ENCODE data around the gene EXOC7.

The EXOC7 gene, protein sequence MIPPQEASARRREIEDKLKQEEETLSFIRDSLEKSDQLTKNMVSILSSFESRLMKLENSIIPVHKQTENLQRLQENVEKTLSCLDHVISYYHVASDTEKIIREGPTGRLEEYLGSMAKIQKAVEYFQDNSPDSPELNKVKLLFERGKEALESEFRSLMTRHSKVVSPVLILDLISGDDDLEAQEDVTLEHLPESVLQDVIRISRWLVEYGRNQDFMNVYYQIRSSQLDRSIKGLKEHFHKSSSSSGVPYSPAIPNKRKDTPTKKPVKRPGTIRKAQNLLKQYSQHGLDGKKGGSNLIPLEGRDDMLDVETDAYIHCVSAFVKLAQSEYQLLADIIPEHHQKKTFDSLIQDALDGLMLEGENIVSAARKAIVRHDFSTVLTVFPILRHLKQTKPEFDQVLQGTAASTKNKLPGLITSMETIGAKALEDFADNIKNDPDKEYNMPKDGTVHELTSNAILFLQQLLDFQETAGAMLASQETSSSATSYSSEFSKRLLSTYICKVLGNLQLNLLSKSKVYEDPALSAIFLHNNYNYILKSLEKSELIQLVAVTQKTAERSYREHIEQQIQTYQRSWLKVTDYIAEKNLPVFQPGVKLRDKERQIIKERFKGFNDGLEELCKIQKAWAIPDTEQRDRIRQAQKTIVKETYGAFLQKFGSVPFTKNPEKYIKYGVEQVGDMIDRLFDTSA

DNA sequence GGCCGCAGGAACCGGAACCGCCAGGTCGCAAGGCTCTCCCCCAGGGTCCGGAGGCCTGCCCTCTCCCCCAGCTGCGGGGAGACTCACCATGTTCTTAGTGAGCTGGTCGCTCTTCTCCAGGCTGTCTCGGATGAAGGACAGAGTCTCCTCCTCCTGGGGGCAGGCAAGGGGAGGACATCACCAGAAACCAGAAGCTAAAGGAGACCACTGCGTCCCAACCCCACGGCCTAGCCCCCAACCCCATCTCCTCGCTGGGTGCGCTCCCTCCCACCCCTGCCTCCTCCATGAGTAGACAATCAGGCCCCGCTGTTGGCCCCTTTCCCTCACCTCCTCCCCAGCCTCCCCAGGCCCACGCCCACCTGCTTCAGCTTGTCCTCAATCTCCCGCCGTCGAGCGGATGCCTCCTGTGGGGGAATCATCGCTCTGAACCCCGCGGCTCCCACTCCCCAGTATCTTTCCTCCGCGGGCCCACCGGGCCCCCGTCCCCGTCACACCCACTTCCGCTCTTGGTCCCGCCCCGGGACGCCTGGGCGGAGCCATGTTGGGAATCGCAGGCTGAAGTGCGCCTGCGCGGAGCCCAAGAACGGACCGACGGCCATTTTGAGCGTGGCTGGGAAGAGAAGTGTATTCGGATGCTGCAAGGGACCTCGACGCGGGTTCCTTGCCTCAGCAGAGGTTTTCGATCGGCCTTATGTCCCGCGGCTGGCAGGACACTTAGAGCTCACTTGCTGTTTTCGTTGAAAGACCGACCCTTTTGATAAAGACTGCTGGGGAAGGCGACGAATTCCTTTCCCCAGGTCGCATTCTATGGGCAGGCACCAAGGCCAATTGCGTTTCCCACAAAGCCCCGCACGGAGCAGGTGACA is at the start of gene EXOC7:
Gene EXOC7 (minus strand): TSS at position 514 of the 866 bp plus-strand sequence. CDS start 95 bp downstream, at position 419.
- peak; percentile 42 for DNase-seq (ENCODE audit: low read depth)

DNA sequence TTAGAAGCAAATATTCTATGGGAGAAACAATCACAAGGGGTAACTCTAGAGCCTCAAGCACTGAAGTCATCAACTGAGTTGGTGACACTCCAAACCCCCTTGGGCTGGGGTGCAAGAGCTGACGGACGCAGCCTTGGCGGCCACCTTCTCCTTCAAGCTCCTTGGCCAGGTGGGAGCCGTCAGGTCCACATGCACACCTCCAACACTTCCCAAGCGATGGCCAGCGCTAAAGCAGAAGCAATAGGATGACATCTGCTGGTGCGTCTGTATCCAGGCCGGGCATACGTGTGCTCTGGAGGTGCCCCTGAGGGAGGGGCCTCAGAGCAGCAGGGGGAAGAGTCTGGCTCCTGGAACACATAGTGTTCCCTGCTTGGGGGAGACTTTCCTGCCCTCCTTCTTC is 49.6 kb upstream of the EXOC7 start:
- no peak for DNase-seq (ENCODE audit: low read depth)

DNA sequence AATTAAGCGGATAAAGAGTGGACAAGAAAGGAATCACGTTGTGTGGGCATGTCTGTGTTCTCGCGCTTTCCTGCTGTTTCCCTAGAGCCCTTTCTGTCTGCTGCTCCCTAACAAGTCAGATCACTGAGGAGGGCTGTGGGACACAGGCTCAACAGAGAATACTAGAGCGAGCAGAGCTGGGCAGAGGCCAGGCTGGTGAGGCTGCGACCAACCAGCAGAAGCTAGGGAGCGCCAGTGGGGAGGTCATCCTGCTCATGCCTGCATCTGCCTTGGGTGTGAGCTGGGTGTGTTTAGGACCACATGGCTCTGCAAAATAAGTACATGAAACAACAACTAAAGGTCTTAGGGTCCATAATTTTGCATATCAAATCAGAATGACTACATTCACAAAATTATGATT is 49.0 kb upstream of the EXOC7 start:
- no peak for DNase-seq (ENCODE audit: low read depth)

DNA sequence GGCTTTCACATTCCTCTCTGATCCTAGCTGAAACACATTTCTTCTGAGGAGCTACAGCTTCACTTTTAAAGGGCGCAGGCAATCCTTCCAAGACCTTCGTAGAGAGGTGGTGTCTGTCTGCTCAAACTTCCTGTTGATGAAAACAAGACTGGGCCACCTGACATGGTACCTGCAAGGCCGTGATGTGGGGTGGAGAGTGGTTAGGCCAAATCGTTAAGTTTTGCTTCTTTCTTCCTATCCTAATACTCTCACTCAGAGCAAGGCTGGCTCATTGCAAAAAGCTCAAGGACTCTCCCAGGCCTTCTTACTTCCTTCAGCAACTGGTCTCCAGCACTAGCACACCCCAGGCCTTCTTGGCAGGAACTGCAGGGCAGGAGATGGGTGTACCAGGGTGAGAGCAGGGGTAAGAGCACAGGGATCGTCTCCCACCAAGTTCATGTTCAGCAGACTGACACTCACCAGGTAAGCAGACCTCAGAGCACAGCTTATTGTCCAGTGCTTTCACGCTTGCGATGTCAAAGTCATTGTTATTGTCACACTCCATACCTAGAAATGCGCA is 48.4 kb upstream of the EXOC7 start:
- DNase-seq (ENCODE audit: low read depth), result no peak

DNA sequence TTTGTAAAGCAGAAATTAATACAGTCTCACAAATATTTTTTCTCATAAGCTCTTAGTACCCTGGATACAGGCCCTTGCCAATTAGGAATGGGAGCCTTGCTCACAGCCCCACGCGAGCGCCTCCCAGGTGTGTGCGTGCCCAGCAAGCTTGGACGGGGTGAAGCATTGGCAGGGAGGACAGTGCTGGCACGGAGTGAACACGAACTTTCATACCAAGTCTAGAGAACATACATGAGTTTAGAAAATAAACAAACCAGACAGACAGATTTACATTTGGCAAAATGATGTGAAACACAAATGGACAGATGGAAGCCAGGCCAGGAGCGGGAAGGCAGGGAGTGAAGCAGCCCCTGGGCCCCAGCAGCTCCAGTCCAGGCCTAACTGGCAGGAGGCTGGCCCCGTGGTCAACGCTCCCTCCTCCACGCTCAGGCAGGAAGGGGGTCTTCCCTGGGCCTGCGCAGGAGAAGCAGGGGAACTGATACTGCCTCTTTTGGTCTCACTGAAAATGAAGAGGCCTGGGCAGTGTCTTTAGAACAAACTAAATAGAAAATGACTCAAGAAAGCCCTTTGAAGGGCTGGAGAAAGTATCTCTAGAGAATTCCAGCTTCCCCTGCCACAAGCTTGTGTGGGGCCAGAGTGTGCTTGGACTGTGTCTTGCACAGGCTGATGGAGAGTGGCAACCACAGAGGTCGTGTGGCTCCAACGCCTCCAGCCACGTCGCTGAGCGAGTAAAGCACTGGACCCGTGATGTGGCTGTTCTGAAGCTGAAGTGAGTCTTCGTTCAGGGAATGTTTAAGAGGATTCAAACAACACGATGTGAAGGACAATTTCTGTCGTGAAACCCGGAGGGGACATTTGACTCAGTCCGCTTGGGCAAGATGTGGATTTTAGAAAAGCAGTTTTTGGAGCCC is 47.4 kb upstream of the EXOC7 start:
- DNase-seq (ENCODE audit: low read depth), result no peak

DNA sequence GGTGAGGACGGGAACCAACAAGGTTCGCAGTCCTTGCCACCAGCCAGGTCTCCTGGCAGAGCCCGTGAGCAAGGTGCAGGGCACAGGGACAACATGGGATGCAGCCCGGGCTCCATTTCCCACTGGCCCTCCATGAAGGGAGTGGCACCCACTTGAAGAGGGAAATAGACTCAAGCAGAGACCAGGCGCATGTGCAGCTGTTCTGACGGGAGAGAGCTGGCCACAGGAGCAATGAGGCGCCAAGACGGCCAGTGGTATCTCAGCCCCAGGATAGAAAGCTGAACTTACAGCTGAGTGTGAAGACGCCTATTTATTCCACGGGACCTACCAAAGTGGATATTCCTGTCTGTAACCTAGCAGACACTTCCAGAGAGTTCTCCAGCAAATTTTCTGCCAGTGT is 45.6 kb upstream of the EXOC7 start:
- no peak for DNase-seq (ENCODE audit: low read depth)

DNA sequence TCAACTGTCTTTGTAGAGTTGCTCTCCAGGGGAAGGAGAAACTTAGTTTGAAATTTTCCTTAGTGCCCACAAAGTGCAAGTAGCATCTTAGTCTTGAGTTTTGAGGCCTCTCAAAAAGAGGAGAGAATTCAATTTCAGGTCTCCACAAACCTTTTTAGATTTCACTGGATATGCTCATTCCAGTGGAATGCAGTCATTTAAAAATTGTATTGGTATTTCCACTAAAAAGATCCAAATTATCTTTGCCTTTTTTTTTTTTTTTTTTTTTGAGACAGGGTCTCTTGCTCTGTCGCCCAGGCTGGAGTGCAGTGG is 44.4 kb upstream of the EXOC7 start:
- DNase-seq (ENCODE audit: low read depth), result no peak

DNA sequence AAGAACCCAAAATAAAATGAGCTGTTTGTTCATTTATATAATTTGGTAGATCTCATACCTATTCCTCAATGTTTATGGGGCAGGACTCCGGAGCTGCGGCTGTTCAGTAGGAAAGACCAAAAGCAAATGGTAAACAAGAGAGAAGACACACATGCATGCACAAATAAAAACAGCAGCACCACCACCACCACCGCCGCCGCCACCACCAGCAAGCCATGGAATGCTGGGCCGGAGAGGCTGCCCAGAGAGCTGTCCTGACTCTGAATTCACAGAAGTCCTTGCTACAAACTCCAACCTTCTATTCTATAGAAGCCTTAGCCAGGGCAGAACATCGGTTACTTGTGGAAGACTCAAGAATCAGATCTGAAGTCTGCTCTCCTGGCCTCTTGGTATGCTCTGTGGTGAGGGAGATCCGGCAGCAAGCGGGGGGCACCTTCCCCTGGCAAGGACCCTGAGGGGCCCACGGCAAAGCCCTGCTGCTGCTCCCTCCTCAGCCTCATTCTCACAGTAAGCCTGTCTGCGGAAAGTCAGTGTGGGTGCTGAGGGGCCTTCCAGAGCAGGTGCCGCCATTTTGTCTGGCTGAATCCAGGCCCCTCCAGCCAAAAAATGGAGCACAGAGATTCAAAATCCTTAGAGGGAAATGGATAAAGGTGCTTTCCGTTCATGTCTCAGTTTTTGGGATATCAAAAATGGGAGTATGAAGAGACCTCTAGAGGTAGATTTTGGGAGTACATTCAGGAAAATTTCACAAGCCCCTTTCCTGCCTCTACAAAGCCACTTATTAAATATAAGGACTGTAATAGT is 43.8 kb upstream of the EXOC7 start:
- no peak for DNase-seq (ENCODE audit: low read depth)

DNA sequence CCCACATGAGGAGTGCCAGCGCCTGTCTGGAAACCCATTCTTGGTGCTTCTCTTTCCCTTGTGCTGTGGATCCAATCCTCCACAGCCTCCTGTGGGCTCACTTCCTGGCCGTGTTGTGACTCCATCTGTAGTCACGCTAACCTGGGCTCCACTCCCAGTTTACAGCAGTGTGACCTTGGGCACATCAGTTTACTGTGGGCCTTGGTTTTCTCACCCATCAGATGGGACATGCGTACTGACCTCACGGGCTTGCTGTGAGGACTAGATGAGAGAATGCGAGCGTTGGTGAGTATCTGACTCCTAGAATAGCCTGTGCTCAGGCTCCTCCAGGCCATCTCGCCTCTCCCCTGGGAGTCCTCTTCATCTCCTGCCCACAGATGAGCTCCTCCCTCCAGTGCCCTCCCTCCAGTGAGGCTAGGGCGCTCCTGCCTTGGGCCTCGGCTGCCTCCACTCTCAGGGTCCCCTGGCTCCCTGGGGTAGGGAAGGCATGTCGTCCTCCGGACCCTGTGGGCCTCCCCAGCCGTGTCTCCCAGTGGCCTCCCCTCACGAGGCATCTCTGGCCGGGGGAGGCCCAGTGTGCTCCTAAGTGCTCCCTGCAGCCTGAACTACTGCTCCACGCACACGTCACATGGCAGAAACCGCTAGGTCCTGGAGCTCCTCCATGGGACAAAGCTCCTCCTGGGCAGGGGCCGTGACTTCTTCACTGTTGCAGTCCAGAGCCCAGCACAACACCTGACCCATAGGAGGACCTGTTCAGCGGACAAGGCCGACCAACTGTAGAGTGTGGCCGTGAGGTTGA is 42.7 kb upstream of the EXOC7 start:
- DNase-seq (ENCODE audit: low read depth), result no peak

DNA sequence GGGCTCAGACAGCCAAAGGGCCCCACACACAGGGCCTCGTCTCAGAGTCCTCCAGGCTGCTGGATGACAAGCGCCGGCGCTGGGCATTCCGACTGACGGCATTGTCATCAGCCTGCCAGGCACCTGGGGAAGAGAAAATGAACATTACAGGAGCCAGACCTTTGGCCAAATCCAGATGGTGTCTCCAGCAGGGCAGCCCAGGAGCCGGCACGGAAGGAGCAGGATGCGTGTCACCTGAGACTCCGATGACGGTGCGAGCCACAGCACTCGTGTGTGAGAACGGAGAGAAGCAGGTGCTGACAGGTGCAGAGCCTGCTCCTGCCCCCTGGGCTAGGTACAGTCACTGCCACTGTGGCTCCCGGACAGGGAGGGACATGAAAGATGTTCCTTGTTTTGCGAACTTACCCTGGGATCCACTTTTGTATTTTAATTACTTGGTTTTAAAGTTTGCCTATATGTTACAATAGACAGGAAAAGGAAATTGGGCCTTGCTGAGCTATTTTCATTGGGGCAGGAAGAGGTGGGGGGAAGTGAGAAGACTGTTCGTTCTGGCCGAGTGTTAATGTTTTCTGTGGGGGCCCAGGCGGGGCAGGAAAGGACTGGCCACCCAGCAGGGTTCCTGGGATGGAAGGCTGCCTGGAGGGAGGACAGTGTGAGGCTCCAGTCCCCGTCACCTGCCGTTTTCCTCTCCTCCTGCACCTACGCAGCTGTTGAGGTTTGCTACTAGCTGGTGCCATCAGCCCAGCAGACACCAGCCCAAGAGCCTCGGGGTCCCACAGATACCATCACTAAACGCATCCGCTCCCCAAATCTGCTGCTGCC is 41.9 kb upstream of the EXOC7 start:
- DNase-seq (ENCODE audit: low read depth), result no peak

DNA sequence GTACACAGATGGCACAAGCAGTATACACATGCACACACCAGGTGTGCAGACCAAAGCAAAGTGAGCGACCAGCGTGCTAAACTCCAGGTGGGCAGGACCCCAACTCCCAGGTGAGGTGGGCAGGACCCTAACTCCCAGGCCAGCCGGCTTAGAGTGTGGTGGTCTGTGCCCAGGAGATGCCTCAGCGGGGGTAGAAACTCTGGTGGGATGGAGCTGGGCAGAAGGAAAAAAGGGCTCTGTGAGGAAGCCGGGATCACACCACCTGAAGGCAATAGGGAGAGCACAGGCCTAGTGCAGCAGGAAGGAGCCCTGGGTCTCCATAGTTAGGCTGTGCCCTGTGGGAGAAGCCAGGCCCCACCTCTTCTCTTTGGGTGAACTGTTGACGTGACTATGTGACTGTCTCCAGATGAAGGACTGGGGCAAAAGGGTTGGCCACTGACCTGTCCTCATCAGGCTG is 39.0 kb upstream of the EXOC7 start:
- DNase-seq (ENCODE audit: low read depth), result no peak

DNA sequence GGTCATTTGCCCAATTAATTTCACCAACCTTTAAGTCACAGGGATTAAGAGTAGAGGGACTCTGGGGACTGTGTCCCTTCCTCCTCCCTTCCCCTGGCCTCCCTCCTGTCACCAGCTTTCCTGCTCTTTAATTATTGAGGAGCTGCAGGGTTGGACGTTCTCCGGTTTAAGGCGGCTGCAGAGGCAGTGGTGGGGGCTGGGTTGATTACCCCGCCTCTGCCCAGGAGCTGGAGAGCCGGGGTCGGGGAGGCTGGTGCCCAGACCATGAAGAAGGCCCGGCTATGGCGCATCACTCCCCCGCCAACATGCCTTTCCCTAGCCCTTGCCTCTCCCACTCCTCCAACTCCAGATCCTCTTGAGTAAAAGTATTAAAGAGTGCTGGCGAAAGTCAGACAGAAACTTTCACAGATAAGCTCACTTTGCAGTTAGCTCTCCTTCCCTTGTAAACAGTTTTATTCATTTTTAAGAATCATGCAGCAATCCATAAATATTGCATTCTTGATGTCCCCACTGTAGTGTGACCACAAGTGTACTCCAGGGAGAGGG is 38.5 kb upstream of the EXOC7 start:
- no peak for DNase-seq (ENCODE audit: low read depth)

DNA sequence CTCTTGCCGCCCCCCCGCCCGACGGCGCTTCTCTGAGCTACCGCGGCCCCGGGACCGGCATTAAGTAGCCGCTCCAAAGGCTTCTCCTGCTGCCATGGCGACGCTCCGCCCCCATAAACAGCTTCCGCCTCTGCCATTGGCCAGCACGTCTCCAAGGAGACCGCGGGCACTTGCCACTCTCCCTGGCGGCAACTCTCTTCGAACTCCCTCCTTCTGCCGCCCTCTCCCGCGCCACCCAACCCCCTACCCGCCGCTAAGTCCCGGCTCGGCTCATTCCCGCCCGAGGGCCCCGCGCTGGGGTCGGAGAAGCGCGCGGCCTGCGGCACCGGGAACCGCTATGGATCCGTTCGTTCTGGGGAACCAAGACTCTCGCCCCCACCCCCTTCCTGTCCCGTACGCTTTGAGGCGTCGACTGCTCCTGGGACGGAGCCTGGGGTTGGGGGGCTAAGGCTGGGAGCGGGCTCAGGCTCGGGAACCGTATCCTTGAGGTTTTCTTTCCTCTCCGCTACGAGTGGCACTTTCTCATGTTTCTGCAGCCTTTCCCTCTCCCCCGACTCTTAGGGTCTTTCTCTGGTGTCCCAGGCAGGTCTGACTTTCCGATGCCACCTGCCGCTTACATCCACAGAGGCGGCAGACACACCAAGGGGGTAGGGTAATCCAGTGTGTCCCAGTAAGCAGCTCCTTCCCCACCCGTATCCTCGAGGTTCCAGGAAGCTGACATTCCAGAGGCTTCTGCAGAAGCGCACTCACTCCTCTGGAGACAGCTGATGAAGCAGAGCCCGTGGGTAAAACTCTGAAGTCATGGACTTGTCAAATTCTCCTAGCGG is 37.8 kb upstream of the EXOC7 start, which contains the start of gene FOXJ1:
Gene FOXJ1 (minus strand): TSS at position 34 of the 827 bp plus-strand sequence. CDS start 850 bp downstream, outside the sequence.
- peak; percentile 26 for DNase-seq (ENCODE audit: low read depth)

DNA sequence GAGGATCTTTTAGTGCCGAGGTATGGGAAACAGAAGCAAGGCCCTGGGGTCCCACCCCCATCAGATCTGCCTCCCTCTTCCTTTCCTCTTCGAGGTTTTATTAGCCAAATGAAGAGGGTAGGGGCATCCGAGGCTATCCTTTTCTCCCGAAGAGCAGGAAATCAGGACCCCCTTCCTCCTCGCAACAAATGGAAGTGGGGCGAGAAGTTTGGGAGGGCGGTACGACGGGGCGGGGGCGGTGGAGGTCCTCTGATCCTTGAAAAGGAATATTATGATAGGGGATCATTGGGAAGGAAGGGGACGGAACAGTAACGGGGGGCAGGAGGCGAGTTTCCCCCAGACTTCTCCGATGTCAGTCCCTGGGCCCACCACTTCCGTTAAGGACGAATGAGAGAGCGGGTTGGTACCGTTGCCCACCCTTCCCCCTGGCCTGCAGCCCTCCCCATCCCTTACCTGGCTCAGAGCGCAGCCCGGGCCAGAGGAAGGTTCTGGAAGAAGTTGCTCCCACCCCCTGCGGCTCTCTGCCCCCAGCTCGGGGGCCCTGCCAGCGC is 37.1 kb upstream of the EXOC7 start:
- DNase-seq (ENCODE audit: low read depth), result no peak

DNA sequence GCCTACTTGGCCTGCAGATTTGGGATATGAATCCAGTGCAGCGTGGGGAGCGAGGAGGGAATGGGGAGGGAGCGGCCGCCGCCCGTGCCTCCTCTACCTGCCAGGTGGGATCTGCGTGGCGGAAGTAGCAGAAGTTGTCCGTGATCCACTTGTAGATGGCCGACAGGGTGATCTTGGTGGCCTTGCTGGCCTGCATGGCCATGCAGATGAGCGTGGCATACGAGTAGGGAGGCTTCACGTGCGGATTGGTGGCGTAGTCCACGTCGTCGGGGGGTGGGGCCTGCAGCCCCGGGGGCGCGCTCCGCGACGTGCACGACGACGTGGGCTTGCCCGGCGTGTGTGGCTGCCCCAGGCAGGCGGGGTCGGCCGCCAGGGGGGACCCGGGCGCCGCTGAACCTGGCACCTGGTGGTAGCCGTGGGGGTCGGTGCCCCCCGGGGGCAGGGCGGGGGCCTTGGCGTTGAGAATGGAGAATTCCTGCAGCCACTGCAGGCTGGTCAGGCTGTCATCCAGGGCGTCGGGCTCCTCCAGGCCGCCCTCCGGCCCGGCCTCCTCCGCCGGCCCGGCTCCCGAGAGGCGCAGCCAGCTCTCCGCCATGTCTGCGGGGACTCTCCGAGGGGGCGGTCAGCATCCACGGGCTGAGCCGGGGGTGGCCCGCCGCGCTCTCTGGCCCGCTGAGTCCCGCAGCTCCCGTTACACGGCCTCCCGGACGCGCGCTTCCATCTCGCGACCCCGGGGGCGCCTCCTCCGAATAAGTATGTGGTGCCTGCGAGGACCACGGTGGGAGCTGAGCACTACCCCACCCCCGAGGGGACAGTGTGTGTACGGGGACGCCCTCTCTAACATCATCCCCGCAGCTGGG is 36.4 kb upstream of the EXOC7 start:
- DNase-seq (ENCODE audit: low read depth), result no peak
